DMS153 treated with DMSO at 0.1 percent for 48 hours (cell line): ENCODE results near the gene BMAL2.
A peak's percentile ranks its signal among the peaks of the same experiment; 100 is the strongest.

ENCODE experiments used
- DNase-seq: peaks from one replicate; lab custom pipeline; 2025; ENCODE audit not compliant: unreplicated experiment; lab: John Stamatoyannopoulos, UW

The BMAL2 gene

GRCh38 chr12:27332714-27333402, at the start of gene BMAL2:
BMAL2 (plus strand) TSS chr12:27332836; CDS start chr12:27333073, 237 bp downstream.
- DNase-seq = peak; percentile 35

GRCh38 chr12:27284021-27284420, 48.6 kb upstream of the BMAL2 start:
- DNase-seq = no peak

GRCh38 chr12:27284751-27285150, 47.9 kb upstream of the BMAL2 start:
- DNase-seq = no peak

GRCh38 chr12:27285403-27285802, 47.2 kb upstream of the BMAL2 start:
- peak; percentile 13 for DNase-seq

- DNase-seq = no peak
Measured at GRCh38 chr12:27289414-27289813, 43.2 kb upstream of the BMAL2 start.

- DNase-seq = peak; percentile 26
Measured at GRCh38 chr12:27290501-27291168, 42.0 kb upstream of the BMAL2 start.

GRCh38 chr12:27291862-27292261, 40.8 kb upstream of the BMAL2 start:
- no peak for DNase-seq

GRCh38 chr12:27292718-27293117, 39.9 kb upstream of the BMAL2 start:
- DNase-seq = no peak

GRCh38 chr12:27293463-27293862, 39.2 kb upstream of the BMAL2 start:
- no peak for DNase-seq

- no peak for DNase-seq
Measured at GRCh38 chr12:27296674-27297073, 36.0 kb upstream of the BMAL2 start.

- no peak for DNase-seq
Measured at GRCh38 chr12:27297566-27297965, 35.1 kb upstream of the BMAL2 start.

- no peak for DNase-seq
Measured at GRCh38 chr12:27299102-27299501, 33.5 kb upstream of the BMAL2 start.

GRCh38 chr12:27300226-27300625, 32.4 kb upstream of the BMAL2 start:
- no peak for DNase-seq

GRCh38 chr12:27303139-27304111, 29.2 kb upstream of the BMAL2 start:
- DNase-seq = no peak

GRCh38 chr12:27304856-27305255, 27.8 kb upstream of the BMAL2 start:
- no peak for DNase-seq

GRCh38 chr12:27305673-27306456, 26.8 kb upstream of the BMAL2 start:
- no peak for DNase-seq

- no peak for DNase-seq
Measured at GRCh38 chr12:27309293-27309994, 23.2 kb upstream of the BMAL2 start.

- no peak for DNase-seq
Measured at GRCh38 chr12:27309995-27310315, 22.7 kb upstream of the BMAL2 start.

GRCh38 chr12:27316947-27317346, 15.7 kb upstream of the BMAL2 start:
- no peak for DNase-seq

GRCh38 chr12:27319409-27319808, 13.2 kb upstream of the BMAL2 start:
- DNase-seq = no peak
